Measurements from ENCODE around the gene CLSTN3.
A peak's percentile ranks its signal among the peaks of the same experiment; 100 is the strongest.

CLSTN3 gene

GRCh38 chr12:7123806-7124522 is 6.2 kb upstream of the CLSTN3 start:
- peaks cover 53% of the 10 kb centered on the region for H3K4me1 Mint-ChIP-seq
- no peaks in the 10 kb centered on the region for H3K9me3 Mint-ChIP-seq
- peak overlapping the region; percentile 44 for H3K4me3 Mint-ChIP-seq
- TF ChIP-seq CTCF (IDR thresholded peaks at IDR 0.05): no peak
- peaks cover 17% of the 10 kb centered on the region for H3K27me3 Mint-ChIP-seq (ENCODE audit: low read depth, poor library complexity)
- DNase-seq: no peak
- H3K36me3 Mint-ChIP-seq (ENCODE audit: low read depth): no peaks in the 10 kb centered on the region
- H3K27ac Mint-ChIP-seq: peak overlapping the region; percentile 52

GRCh38 chr12:7125632-7126227 is 4.4 kb upstream of the CLSTN3 start:
- H3K27ac Mint-ChIP-seq: no peak overlapping the region
- H3K4me1 Mint-ChIP-seq: peaks cover 60% of the 10 kb centered on the region
- H3K9me3 Mint-ChIP-seq: no peaks in the 10 kb centered on the region
- DNase-seq: no peak
- TF ChIP-seq CTCF (IDR thresholded peaks at IDR 0.05): no peak
- no peaks in the 10 kb centered on the region for H3K36me3 Mint-ChIP-seq (ENCODE audit: low read depth)
- H3K4me3 Mint-ChIP-seq: no peak overlapping the region
- H3K27me3 Mint-ChIP-seq (ENCODE audit: low read depth, poor library complexity): peaks cover 17% of the 10 kb centered on the region

- Mint-ChIP-seq H3K27me3 (ENCODE audit: low read depth, poor library complexity) (peaks cover 20% of the 10 kb centered on the region), H3K4me1 (peaks cover 71% of the 10 kb centered on the region), H3K27ac (no peak overlapping the region), H3K4me3 (peak overlapping the region; percentile 99), H3K9me3 (no peaks in the 10 kb centered on the region), H3K36me3 (ENCODE audit: low read depth) (peaks cover 2% of the 10 kb centered on the region)
- DNase-seq: no peak
- TF ChIP-seq CTCF (IDR thresholded peaks at IDR 0.05): no peak
Observed at GRCh38 chr12:7127916-7128626, 2.1 kb upstream of the CLSTN3 start.

- peaks cover 67% of the 10 kb centered on the region for H3K4me1 Mint-ChIP-seq
- H3K9me3 Mint-ChIP-seq: no peaks in the 10 kb centered on the region
- peaks cover 8% of the 10 kb centered on the region for H3K36me3 Mint-ChIP-seq (ENCODE audit: low read depth)
- peaks cover 20% of the 10 kb centered on the region for H3K27me3 Mint-ChIP-seq (ENCODE audit: low read depth, poor library complexity)
- TF ChIP-seq CTCF (IDR thresholded peaks at IDR 0.05): no peak
- no peak for DNase-seq
- no peak within 1 kb of the TSS for H3K27ac Mint-ChIP-seq
- peak within 1 kb of the TSS; percentile 99 for H3K4me3 Mint-ChIP-seq
Observed at GRCh38 chr12:7128681-7129286, 1.4 kb upstream of the CLSTN3 start, which contains the start of gene RBP5. Gene RBP5, minus strand, starts transcription at chr12:7128889. Its CDS starts 114 bp downstream, at chr12:7128775.

- no peak for TF ChIP-seq CTCF (IDR thresholded peaks at IDR 0.05)
- peaks cover 14% of the 10 kb centered on the region for H3K36me3 Mint-ChIP-seq (ENCODE audit: low read depth)
- peaks cover 20% of the 10 kb centered on the region for H3K27me3 Mint-ChIP-seq (ENCODE audit: low read depth, poor library complexity)
- H3K9me3 Mint-ChIP-seq: no peaks in the 10 kb centered on the region
- DNase-seq: no peak
- H3K4me1 Mint-ChIP-seq: peaks cover 61% of the 10 kb centered on the region
- peak overlapping the region; percentile 99 for H3K4me3 Mint-ChIP-seq
- H3K27ac Mint-ChIP-seq: no peak overlapping the region
Observed at GRCh38 chr12:7129287-7129871, 792 bp upstream of the CLSTN3 start.
